HG03575 (cell line): Measurements from ENCODE around the gene AP1S3.
"Not testable (repeated sequence)": the region's sequence is repeated elsewhere in the genome, so short reads cannot be mapped to it uniquely, and the experiment has no call there.

Source experiments
- ATAC-seq: cut with Tn5 transposase; IDR thresholded peaks from one replicate; pipeline ENCODE4 v1.9.1; 2021; ENCODE audit not compliant: unreplicated experiment, insufficient number of reproducible peaks, low FRiP score; ENCODE audit errors: extremely low read depth

AP1S3 gene

GRCh38 chr2:223815186-223815883 is 22.0 kb downstream of the AP1S3 start:
- ATAC-seq = no peak

GRCh38 chr2:223814764-223815163 is 22.6 kb downstream of the AP1S3 start:
- ATAC-seq = not testable (repeated sequence)

- no peak for ATAC-seq
Observed at GRCh38 chr2:223813329-223813728, 24.1 kb downstream of the AP1S3 start.

- no peak for ATAC-seq
Observed at GRCh38 chr2:223811757-223812156, 25.6 kb downstream of the AP1S3 start.

- ATAC-seq = no peak
Observed at GRCh38 chr2:223805008-223805407, 32.4 kb downstream of the AP1S3 start.

GRCh38 chr2:223801736-223802135 is 35.6 kb downstream of the AP1S3 start:
- no peak for ATAC-seq

GRCh38 chr2:223800908-223801307 is 36.5 kb downstream of the AP1S3 start:
- ATAC-seq = no peak

GRCh38 chr2:223797811-223798721 is 39.3 kb downstream of the AP1S3 start:
- ATAC-seq = peak; percentile 98

- no peak for ATAC-seq
Observed at GRCh38 chr2:223797037-223797436, 40.3 kb downstream of the AP1S3 start.

- ATAC-seq = no peak
Observed at GRCh38 chr2:223789423-223789822, 48.0 kb downstream of the AP1S3 start.

GRCh38 chr2:223788826-223789225 is 48.6 kb downstream of the AP1S3 start:
- no peak for ATAC-seq

GRCh38 chr2:223788106-223788505 is 49.3 kb downstream of the AP1S3 start:
- not testable (repeated sequence) for ATAC-seq

- no peak for ATAC-seq
Observed at GRCh38 chr2:223787358-223787757, 50.0 kb downstream of the AP1S3 start.

GRCh38 chr2:223786943-223787342 is 50.4 kb downstream of the AP1S3 start:
- ATAC-seq = no peak

- no peak for ATAC-seq
Observed at GRCh38 chr2:223786236-223786635, 51.1 kb downstream of the AP1S3 start.

GRCh38 chr2:223784221-223784772 is 53.1 kb downstream of the AP1S3 start:
- ATAC-seq = no peak

GRCh38 chr2:223782629-223783028 is 54.8 kb downstream of the AP1S3 start:
- no peak for ATAC-seq

GRCh38 chr2:223781560-223781959 is 55.8 kb downstream of the AP1S3 start:
- ATAC-seq = no peak

- no peak for ATAC-seq
Observed at GRCh38 chr2:223779877-223780276, 57.5 kb downstream of the AP1S3 start.

- no peak for ATAC-seq
Observed at GRCh38 chr2:223774193-223774592, 63.2 kb downstream of the AP1S3 start.
